ENCODE data around the gene TPM1. TPM values are rescaled to one million over a fixed set of nuclear protein-coding genes. Genes with fewer than 3 reads are reported as not detected.

The TPM1 gene
- total RNA-seq, 2 donors from 2014 or later: 245 to 363 TPM

GRCh38 chr15:63038926-63039673 lies 3.4 kb upstream of the TPM1 start:
- Histone ChIP-seq H3K9me3 (ENCODE audit: control insufficient read depth, low read length) (no peaks in the 10 kb centered on the region), H3K27me3 (ENCODE audit: control insufficient read depth, insufficient read depth, low read length, poor library complexity, severe bottlenecking) (peaks cover 4% of the 10 kb centered on the region), H3K9ac (ENCODE audit: extremely low read depth, low read length, poor library complexity, severe bottlenecking) (no peak overlapping the region), H3K36me3 (ENCODE audit: control insufficient read depth, insufficient read depth, low read length) (peaks cover 5% of the 10 kb centered on the region), H3K4me3 (ENCODE audit: low read length) (no peak overlapping the region), H3K4me1 (ENCODE audit: control insufficient read depth, insufficient read depth, low read length) (peaks cover 5% of the 10 kb centered on the region), H3K27ac (ENCODE audit: low read depth, low read length) (no peak overlapping the region)
- Mint-ChIP-seq H3K4me3 (no peak overlapping the region), H3K27me3 (ENCODE audit: insufficient read depth) (peaks cover 27% of the 10 kb centered on the region), H3K9me3 (no peaks in the 10 kb centered on the region), H3K4me1 (peaks cover 14% of the 10 kb centered on the region), H3K27ac (no peak overlapping the region), H3K36me3 (ENCODE audit: low read depth) (no peaks in the 10 kb centered on the region)
- WGBS, 2 experiments (ENCODE audit: insufficient coverage in 1 of 2, insufficient read length in 1 of 2): 87 to 91% methylated on average over 5 of the region's 5 CpGs
- no peak for TF ChIP-seq CTCF (conservative IDR thresholded peaks at IDR 0.05)
- no peak for DNase-seq

GRCh38 chr15:63039811-63040210 lies 2.7 kb upstream of the TPM1 start:
- H3K4me1 Mint-ChIP-seq: peaks cover 21% of the 10 kb centered on the region

GRCh38 chr15:63040509-63040908 lies 2.0 kb upstream of the TPM1 start:
- no peaks in the 10 kb centered on the region for H3K9me3 Mint-ChIP-seq
- H3K36me3 Mint-ChIP-seq (ENCODE audit: low read depth): peaks cover 7% of the 10 kb centered on the region
- H3K4me1 Mint-ChIP-seq: peaks cover 28% of the 10 kb centered on the region
- Histone ChIP-seq H3K9ac (ENCODE audit: extremely low read depth, low read length, poor library complexity, severe bottlenecking) (no peak overlapping the region), H3K4me3 (ENCODE audit: low read length) (no peak overlapping the region), H3K9me3 (ENCODE audit: control insufficient read depth, low read length) (no peaks in the 10 kb centered on the region), H3K4me1 (ENCODE audit: control insufficient read depth, insufficient read depth, low read length) (peaks cover 5% of the 10 kb centered on the region), H3K27ac (ENCODE audit: low read depth, low read length) (no peak overlapping the region), H3K27me3 (ENCODE audit: control insufficient read depth, insufficient read depth, low read length, poor library complexity, severe bottlenecking) (peaks cover 4% of the 10 kb centered on the region), H3K36me3 (ENCODE audit: control insufficient read depth, insufficient read depth, low read length) (peaks cover 18% of the 10 kb centered on the region)
- no peak overlapping the region for H3K27ac Mint-ChIP-seq
- 85 to 91% methylated on average over 4 to 6 of the region's 6 CpGs for WGBS, 2 experiments (ENCODE audit: insufficient coverage in 1 of 2, insufficient read length in 1 of 2)
- no peak overlapping the region for H3K4me3 Mint-ChIP-seq
- no peak for TF ChIP-seq CTCF (conservative IDR thresholded peaks at IDR 0.05)
- peaks cover 27% of the 10 kb centered on the region for H3K27me3 Mint-ChIP-seq (ENCODE audit: insufficient read depth)
- DNase-seq: no peak

More at GRCh38 chr15:63039811-63040210, 2.7 kb upstream of the TPM1 start:
- Histone ChIP-seq H3K36me3 (ENCODE audit: control insufficient read depth, insufficient read depth, low read length) (peaks cover 11% of the 10 kb centered on the region), H3K4me3 (ENCODE audit: low read length) (no peak overlapping the region), H3K9ac (ENCODE audit: extremely low read depth, low read length, poor library complexity, severe bottlenecking) (no peak overlapping the region), H3K4me1 (ENCODE audit: control insufficient read depth, insufficient read depth, low read length) (peaks cover 5% of the 10 kb centered on the region), H3K27me3 (ENCODE audit: control insufficient read depth, insufficient read depth, low read length, poor library complexity, severe bottlenecking) (peaks cover 4% of the 10 kb centered on the region), H3K9me3 (ENCODE audit: control insufficient read depth, low read length) (no peaks in the 10 kb centered on the region), H3K27ac (ENCODE audit: low read depth, low read length) (no peak overlapping the region)
- TF ChIP-seq CTCF (conservative IDR thresholded peaks at IDR 0.05): no peak
- H3K4me3 Mint-ChIP-seq: no peak overlapping the region
- no peaks in the 10 kb centered on the region for H3K9me3 Mint-ChIP-seq
- H3K36me3 Mint-ChIP-seq (ENCODE audit: low read depth): peaks cover 2% of the 10 kb centered on the region
- 91 to 98% methylated on average over 3 to 4 of the region's 4 CpGs for WGBS, 2 experiments (ENCODE audit: insufficient coverage in 1 of 2, insufficient read length in 1 of 2)
- H3K27me3 Mint-ChIP-seq (ENCODE audit: insufficient read depth): peaks cover 27% of the 10 kb centered on the region
- no peak for DNase-seq
- no peak overlapping the region for H3K27ac Mint-ChIP-seq
